SW480 (cell line): ENCODE results near the gene SAMD14.
A peak's percentile ranks its signal among the peaks of the same experiment; 100 is the strongest.

Experiments used
- DNase-seq: peaks from one replicate; pipeline ENCODE4 v3.0.0-alpha.2; 2016; ENCODE audit warnings: low spot score

The SAMD14 gene

DNA sequence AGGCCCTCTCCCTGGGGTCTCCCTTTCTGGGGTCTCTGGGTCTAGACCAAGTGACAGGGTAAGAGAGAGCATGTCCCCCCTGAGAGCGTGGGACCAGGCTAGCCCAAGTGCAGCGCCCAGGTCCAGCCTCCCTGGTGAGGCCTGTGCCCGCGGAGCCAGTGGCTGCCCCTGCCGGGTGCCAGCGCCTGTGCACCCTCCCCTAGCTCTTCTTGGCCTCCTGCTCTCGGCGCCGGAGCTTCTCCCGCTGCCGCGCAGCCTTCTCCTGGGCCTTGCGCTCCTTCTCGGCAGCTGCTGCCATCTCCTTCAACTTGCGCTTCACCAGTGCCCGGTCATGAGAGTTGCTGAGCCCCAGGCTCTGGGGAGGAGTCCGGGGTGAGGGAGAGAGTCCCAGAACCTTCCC is 17.3 kb downstream of the SAMD14 start:
- no peak for DNase-seq

DNA sequence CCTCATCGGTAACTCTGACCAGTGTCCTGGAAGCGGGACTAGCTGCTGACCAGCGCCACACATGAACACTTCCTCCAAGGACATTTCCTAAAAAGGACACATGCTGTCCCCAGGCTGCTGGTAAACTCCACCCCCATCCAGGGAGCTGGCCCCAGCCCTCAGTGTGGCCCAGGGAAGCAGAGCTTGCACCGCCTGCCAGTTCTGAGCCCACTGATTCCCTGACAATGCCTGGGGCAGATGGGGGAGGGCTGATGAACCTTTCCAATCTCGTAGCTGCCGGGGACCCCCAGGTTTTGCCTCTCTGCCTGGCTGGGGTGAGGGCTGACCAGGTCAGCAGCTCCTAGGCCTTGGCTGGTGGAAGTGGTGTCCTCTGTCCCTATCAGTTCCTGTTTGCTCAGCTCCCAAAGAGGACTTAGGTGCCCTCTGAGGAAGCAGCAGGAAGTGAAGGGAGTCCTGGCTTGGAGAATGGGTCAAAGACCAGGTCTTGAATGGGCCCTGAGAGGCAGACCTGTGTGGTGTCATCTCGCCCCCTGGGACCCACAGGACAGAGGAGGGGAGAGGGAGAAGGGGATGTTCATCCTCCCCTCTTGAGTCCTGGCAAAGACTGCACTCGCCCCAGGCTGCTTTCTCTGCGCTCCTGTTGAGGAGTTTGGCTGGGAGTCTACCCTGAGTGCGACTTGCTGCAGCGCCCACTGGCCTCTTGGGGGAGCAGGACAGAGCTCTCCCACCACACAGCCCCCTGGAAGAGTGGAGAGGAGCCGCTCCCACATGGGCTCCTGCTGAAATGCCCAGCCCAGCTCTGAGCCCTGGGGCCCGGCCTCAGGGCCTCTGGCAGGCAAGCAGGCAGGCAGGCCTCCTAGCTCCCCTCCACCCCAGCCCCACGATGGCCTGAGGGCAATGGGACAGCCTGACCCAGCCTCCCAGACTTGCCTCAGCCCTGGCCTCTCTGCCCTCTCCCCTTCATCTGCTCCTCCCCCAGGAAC is 18.0 kb downstream of the SAMD14 start:
- DNase-seq = no peak

DNA sequence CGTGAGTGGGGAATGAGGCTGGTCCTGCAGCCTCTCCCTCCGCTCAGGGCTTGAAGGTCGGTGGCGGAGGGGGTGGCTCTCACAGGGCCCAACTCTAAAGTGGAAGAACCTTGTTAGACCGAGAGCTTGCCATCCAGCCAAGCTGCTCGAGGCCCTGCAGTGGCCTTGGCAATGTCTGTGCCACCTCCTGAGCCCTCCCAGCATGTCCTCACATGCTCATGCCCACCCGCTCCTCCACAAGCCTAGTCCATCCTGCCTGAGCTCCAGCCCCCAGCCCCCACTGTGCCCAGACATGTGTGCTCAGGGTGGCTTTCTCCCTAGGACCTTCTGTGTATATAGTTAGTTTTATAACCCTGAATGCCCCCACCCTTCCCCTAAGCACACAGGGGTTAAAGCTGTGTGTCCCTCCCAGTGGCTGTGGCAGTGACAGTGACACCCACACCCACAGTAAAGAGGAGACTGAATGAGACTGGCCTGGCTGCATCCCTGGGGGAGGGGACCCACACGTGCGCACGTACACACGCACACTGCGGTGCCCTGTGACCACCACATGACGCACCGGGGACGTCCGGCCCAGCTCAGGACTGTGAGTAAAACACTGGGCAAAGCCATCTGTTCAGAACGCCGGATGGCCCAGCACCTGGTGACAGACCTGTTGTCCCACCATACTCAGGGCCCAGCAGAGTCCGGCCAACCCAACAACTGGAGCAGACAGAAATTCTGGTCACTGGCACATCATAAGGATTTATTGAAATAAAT is 19.2 kb downstream of the SAMD14 start:
- DNase-seq = no peak

DNA sequence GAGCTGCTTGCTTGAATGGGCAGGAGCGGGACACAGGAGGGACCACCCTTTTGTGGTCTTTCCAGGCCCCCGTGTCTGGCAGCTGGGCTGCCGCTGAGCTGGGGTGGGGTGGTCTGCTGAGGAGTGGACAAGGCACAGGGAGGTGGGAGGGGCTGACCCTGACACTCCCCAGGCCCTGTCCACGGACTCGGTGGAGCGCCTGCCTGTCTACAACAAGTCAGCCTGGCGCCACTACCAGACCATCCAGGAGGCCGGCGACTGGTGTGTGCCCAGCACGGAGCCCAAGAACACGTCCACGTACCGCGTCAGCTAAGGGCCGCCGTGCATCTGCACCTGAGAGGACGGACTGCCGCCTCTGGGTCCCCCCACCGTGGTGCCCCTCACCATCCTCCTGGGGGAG is 20.2 kb downstream of the SAMD14 start:
- no peak for DNase-seq

DNA sequence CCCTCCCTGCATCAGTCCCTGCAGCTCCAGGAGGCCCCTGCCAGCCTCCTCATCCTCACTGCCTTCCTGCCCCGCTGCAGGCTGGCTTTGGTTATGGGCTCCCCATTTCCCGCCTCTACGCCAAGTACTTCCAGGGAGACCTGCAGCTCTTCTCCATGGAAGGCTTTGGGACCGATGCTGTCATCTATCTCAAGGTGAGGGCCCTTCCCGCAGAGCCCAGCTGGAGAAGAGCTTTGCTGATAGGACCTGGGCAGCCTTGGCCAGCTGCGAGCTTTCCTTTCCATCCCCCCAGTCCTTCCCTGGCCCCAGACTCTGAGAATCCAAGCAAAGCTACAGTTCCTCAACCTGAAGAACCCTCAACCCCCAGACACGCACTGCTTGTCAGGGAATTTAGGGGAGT is 20.8 kb downstream of the SAMD14 start:
- no peak for DNase-seq

DNA sequence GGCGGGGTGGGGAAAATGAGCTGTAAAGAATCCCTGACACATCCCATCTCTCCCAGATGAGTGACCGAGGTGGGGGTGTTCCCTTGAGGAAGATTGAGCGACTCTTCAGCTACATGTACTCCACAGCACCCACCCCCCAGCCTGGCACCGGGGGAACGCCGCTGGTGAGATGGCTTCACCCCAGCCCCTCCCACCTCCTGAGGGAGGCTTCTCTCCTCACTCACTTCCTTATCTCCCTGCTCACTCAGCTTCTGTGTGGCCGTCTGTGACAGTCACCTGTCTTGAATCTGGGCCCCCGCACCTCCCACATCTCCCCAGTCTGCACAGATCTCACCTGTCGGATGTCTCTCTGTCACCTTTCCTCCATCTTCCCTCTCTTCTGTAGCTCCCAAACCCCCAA is 21.4 kb downstream of the SAMD14 start:
- no peak for DNase-seq

DNA sequence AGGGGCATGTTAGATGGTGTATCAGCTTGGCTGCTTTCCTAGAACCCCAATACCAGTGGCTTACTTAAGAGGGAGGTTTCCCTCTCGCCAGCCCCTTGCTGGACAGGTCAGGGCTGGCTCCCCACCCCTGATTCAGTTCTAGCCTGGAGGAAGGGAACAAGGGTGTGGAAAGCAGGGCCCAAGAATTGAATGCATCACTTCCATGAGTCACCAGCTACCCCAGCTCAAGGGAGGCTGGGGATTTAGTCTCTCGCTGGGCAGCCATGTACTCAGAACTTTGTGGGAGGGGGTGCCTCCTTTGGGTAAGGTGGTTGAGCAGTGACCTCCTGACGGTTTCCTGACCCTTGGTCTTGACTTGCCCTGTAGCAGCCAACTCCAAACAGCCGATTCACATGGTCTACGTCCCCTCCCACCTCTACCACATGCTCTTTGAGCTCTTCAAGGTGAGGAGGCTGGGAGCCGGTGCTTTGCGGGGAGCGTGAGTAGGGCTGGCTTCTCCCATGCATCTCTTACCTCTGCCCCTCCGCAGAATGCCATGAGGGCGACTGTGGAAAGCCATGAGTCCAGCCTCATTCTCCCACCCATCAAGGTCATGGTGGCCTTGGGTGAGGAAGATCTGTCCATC is 22.1 kb downstream of the SAMD14 start:
- no peak for DNase-seq

DNA sequence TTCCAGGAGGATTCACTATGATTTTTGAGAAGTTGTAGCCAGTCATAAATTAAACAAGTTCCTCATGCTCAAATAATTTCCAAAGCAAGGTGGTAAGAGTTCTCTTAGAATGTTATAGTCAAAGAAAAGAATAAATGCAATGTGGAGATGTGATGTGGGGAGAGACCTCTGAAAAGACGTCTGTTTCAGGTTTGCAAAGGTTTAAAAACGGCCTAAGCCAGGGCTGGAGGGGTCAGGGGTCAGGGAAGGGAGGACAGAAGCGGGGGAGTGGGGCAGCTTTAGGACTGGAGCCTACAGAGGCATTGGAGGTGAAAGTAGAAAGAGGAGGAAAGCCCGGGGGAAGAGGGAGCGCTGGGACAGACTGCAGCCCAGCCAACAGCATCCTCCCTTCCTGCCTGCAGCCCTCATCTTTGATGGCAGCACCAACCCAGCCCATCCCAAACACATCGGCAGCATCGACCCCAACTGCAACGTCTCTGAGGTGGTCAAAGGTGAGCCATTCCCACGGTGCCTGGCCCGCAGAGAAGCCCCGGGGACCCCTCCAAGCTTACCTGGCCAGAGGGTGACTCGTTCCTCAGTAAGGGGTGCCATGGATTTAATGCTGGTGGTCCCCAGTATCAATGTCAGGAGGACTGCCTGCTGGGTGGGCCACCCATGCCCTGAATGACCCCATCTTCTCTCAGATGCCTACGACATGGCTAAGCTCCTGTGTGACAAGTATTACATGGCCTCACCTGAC is 23.4 kb downstream of the SAMD14 start:
- DNase-seq = no peak

DNA sequence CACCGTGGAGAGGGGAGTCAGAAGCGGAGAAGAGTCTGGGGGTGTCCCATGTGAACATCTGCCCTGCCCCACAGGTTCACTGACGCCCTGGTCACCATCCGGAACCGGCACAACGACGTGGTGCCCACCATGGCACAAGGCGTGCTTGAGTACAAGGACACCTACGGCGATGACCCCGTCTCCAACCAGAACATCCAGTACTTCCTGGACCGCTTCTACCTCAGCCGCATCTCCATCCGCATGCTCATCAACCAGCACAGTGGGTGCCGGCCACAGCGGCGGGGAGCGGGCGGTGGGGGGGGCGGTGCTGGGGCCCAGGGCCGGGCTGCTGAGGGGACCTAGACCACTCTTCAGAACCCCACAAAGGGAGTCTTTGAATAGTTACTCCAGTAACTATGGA is 24.1 kb downstream of the SAMD14 start:
- DNase-seq = no peak

DNA sequence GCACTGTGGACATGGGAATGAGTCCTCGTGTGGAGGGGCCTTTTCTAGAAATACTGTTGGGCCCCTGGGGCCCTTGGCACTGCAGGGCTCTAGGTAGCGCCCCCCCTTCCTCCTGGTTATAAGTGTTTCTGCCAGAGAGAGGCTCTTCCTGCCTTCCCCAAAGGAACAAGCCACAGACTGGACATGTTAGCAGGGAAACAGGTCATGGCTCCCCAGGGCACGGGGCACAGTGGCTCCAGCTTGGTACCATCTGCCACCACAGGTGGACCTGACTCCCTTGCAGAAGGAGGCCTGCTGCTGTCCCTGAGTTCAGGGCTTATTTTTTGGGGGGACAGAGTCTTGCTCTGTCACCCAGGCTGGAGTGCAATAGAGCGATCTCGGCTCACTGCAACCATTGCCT is 26.0 kb downstream of the SAMD14 start:
- DNase-seq = no peak

DNA sequence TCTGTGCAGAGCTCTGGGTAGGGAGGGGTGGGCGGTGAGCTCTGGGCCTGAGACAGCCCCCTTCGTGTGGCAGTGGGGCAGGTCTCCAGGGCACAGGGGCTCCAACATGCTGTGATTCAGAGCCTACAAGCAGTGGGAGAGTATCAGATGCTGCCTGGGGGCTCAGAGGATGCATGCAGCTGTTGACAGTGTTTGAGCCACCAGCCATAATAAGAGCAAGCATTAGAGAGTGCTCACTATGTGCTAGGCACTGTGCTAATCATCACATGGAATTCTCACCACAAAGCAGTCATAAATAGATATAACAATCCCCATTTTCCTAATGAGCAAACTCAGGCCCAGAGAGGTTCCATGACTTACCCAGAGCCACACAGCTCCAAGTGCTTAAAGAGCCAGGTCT is 26.7 kb downstream of the SAMD14 start:
- no peak for DNase-seq

DNA sequence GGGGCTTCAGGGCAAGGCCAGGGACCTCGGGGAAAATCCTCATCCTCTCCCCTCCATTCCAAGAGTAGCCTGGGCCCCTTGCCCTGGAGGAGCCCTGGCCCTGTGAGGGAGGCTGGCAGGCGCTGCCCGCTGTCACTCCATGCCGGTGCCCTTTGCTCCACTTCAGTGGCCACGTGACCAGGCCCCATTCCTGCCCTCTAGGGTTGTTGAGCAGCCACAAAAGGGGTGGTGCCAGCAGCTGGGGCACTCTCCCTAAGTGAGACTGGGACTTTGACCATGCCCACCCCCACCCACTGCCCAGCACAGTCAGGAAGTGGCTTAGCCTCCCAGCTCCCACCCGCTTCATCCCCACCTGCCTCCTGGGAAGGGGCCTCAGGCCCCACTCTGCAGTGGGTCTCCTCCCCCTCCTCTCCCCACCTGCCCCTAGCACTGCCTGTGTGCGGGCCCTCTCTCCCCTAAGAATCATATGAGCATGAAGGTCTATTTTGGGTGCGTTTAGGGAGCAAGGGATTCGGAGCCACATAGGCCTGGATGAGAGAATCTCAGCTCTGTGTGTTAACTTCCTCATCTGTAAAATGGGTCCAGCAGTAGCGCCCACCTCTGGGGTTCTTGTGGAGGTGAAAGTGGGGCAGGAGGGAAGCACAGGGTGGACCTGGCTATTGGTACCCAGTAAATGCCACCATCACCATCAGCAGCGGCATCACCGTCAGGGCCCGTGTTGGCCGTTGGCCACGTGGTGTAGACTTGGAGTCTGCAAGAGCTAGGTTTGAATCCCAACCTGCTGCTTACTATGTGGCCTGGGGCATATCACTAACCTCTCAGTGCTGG is 27.6 kb downstream of the SAMD14 start:
- DNase-seq = peak; percentile 83

DNA sequence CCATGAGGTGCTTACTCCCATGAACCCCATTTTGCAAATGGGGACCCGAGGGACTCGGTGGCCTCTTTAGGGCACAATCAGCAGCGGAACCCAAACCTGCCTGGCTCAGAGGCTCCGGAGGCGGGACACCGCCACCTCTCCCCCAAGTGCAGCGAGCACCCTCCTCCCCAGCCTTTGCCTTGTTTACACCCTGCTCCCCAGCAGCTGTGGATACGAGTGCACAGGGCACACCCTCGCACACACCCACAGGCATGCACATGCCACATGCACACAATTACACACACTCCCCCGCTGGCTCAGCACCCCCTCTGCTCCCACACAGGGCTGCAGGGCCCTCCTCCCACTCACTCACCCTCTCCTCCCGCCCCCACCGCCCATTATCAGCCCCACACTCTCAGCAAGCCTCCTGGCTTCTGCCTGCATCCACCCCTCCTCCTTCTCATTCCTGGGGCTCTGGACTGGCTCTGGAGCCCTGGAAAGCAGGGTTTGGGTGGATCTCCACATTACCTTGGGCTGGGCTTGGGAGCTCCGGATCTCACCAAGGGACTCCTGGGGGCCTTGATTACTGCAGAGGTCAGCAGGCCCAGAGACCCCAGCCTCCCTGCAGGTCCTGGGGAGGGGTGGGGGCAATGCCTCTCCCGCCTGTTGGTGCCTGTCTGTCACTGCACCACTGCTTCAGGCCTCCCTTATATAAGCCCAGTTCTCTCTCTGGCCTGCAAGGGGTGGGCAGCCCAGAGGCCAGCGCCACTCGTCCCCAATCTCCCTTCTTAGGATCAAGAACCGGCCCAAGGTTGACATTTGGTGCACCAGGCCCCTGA is 28.4 kb downstream of the SAMD14 start:
- DNase-seq = peak; percentile 66

DNA sequence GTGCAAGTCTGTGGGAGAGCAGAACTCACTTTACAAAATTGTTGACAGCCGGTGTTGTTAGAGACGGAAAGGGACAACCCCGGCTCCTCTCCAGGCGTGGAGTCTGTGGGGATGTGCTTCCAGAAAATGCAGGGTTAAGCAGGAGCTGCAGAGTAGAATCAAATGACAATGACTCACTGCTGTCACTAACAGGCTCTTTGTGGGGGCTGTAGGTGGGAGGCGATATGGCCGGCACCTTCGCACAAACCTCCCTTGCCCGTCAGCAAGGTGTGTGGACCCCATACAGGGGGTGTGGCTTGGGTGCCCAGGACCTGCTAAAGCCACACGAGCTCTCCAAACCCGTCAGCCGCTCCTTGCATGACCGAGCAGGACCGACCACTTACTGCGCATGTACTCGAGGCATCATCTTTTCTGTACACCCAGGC is 29.0 kb downstream of the SAMD14 start:
- peak; percentile 83 for DNase-seq

DNA sequence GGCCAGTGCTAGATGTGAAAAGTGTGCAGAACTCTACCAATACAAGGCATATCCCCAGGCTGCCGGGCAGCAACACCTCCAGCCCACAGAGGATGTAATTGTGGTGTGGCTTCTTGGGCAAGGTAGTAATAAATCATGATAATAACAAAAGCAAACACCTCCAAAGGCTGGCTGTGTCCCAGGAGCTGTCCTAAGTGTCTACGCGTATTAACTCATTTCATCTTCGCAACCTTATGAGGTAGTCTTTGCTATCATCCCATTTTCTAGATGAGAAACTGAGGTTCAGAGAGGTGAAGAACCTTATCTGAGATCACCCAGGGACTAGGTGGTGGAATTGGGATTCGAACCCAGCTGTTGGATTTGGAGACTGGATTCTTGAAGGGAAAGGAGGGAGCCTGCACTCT is 29.5 kb downstream of the SAMD14 start:
- DNase-seq = peak; percentile 31

DNA sequence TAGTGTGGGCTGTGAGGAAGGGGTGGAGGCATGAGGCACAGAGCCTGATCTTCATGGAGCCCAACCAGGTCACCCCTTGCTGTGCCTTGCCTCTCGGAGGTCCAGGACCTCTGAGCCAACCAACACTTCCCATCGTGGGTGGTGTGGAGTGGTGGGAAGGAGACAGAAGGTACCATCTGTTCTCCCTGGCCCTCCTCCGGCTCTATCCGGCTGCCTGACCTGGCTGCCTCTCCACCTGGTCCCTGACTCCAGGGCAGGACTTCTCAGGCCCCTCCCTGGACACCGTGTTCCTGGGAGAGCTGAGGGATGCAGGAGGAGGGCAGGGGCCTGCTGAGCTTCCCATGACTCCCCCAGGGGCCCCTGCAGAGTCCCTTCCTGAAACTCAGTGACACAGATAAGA is 31.0 kb downstream of the SAMD14 start:
- DNase-seq = no peak

DNA sequence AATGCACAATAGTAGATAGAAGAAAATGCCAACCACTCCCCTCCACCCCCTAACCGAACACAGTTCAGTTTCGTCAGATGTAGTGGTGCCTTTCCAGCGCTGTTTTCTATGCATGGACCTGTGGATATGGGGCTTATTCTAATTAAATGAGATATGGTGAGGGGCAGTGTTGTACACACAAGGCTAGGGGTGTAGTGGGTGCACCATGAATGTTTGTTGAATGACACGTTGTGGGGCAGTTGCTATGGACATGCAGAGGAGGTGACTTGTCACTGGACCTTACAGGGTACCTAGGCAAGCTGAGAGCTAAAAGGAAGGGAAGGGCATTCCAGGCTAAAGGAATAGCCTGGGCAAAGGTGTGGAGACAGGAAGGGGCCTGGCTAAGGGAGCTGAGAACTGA is 31.4 kb downstream of the SAMD14 start:
- DNase-seq = no peak

DNA sequence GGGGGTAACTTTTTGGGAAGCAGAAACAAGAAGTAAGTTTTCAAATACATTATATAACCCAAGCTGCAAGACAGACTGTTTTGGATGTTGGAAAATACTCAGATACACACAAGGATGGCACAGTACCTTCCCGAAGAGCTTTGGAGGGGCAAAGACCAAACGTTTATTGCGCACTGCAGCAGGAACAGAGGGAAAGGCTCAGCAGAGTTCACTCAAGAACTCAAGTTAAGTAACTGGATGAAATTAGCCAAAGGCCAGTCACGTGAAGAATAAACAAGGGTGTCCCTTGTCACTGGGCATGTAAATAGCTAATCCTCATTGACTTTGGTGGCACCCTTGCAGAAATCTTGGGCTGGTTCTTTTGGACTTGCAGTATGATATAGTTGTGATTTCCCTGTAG is 32.0 kb downstream of the SAMD14 start:
- no peak for DNase-seq

DNA sequence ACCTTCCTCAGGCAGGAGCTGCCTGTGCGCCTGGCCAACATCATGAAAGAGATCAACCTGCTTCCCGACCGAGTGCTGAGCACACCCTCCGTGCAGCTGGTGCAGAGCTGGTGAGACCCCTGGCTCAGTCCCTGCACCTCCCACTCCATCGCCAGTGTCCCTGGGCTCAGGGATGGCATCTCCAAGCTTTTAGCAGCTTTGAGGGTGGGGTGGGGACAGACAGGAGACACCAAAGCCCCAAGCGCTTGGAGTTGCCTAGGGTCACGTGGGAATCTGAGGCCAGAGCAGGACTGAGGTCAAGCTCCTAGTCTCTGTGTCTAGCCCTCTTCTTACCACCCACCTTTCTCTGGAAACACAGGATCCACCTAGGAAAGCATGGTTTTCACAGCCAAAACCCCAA is 32.5 kb downstream of the SAMD14 start:
- DNase-seq = no peak

DNA sequence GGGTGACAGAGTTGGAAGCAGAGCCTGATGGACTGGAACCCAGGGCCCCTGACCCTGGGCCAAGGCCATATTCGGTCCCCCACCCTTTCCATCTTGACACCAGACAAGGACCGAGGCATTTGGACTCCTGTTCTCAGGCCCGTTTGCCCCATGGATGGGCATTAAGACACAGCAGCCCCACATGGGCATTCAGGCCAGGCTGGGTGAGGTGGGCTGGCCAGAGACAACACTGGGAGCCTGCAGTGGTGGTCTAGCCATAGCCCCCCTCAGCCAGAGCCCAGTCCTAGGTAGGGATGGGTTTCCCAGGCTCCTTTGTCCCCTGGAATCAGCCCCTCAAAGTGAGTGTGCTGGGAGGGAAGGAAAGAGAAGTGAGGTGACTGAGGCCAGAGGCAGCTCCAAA is 33.2 kb downstream of the SAMD14 start:
- DNase-seq = no peak
